Ovary (tissue), 9 donors: Measurements from ENCODE around the gene SPOCK1. TPM values are rescaled to one million over a fixed set of nuclear protein-coding genes. Genes with fewer than 3 reads are reported as not detected.

Source experiments
- DNase-seq, 5 donors: peaks; one replicate each; pipeline ENCODE4 v3.0.0-alpha.2; 2019 to 2020
- H3K27ac ChIP-seq, 2 donors: fragments of 200-600 bp; one replicate each; pipeline versions ENCODE4 v1.5.1 to v1.8.0; 2019 to 2022
- H3K27me3 ChIP-seq: fragments of 200-600 bp; one replicate; pipeline ENCODE4 v1.8.0; 2022
- H3K36me3 ChIP-seq: fragments of 200-600 bp; sonication (generic); one replicate; pipeline ENCODE4 v1.5.1; 2019
- H3K4me1 ChIP-seq: one replicate; pipeline ENCODE4 v1.8.1; 2013; ENCODE audit warnings: mild to moderate bottlenecking, moderate library complexity; ENCODE audit not compliant: insufficient read depth
- H3K4me3 ChIP-seq: fragments of 200-600 bp; sonication (generic); one replicate; pipeline ENCODE4 v1.5.1; 2017
- H3K9me3 ChIP-seq, 2 donors: fragments of 200-600 bp in 1 of 2; sonication (generic) in 1 of 2; one replicate each; pipeline versions ENCODE4 v1.5.1 to v1.8.1; 2013 to 2019; ENCODE audit warnings: mild to moderate bottlenecking in 1 of 2, moderate library complexity in 1 of 2
- CTCF ChIP-seq, 3 donors: fragments of 450-650 bp in 2 of 3; fragments of 200-600 bp in 1 of 3; IDR thresholded peaks; one replicate each; pipeline versions ENCODE4 v1.5.1 to v1.8.0; 2016 to 2022; ENCODE audit warnings: antibody characterized with exemption in 3 of 3, mild to moderate bottlenecking in 1 of 3
- EP300 ChIP-seq: sonication (generic); formaldehyde crosslinking; IDR thresholded peaks from one replicate; pipeline ENCODE4 v1.6.1; 2017; ENCODE audit warnings: antibody characterized with exemption
- POLR2A ChIP-seq: fragments of 450-650 bp; IDR thresholded peaks from one replicate; pipeline ENCODE4 v1.6.1; 2017; ENCODE audit warnings: antibody characterized with exemption, mild to moderate bottlenecking, moderate library complexity
- WGBS, 3 donors: extraction: QIAGEN DNeasy Blood & Tissue Kit in 1 of 3; methylation state at CpG; one replicate each; pipeline versions ENCODE4 v1.1.5 to v1.1.7; 2013 to 2017; 5-methylcytosine and 5-hydroxymethylcytosine counted together
- intact Hi-C, 4 donors: fragments of 100-400 bp; cut with DNase I; formaldehyde crosslinking; loops; one replicate each; pipeline versions ENCODE4 v1.11.0 to v1.15.1; 2022 to 2023
- polyA plus RNA-seq, 2 donors: library from polyadenylated mRNA; stranded (reverse); fragments of 200-250 nt in 1 of 2; fragments of 350-450 nt in 1 of 2; fragmentation: Illumina TruSeq in 1 of 2; extraction: RNeasy Lipid Tissue Mini Kit (QIAGEN cat#74804) in 1 of 2; gene quantifications; one replicate each; pipeline ENCODE4 v1.2.3, GENCODE V29; 2013 to 2014
- total RNA-seq, 7 donors: library from RNA; depleted of rRNA in 2 of 7; stranded (reverse); fragments of >200 nt in 2 of 7; fragmentation: NEBNext Ultra II Directional in 3 of 7; extraction: Animal tissue kit (Norgen Biotek cat#: 25700) in 3 of 7; gene quantifications; one replicate each; pipeline versions ENCODE4 v1.1.0 to v1.2.4, GENCODE V29; 2016 to 2023
- donor health status: DM: no; HTN: no; CAD: no; lungs with moderate emphysema.
- donor health status: DM: no; HTN: no; CAD: no.
- donor health status: Bipolar disorder and iron deficiency.
- donor health status: DM: yes; HTN: yes; CAD: no.
- donor health status: DM: no; HTN: no; CAD: no.
- donor health status: DM: yes; HTN: yes; CAD: no.

Gene SPOCK1
- total and polyA plus RNA-seq, 9 donors, result 1.3 to 42.6 (median 10.8) TPM

- no peaks in the 10 kb centered on the region for H3K27me3 ChIP-seq
- no peaks in the 10 kb centered on the region for H3K36me3 ChIP-seq
- TF ChIP-seq EP300 (no peak), POLR2A (no peak), CTCF (IDR thresholded peaks at IDR 0.05) (no peak)
- no peaks in the 10 kb centered on the region for H3K4me1 ChIP-seq
- DNase-seq, result no peak
- no peak overlapping the region for H3K4me3 ChIP-seq
- H3K27ac ChIP-seq, result no peak overlapping the region
- 79 to 91% (median 81%) methylated on average over 4 of the region's 4 CpGs for WGBS, 3 donors
- no peaks in the 10 kb centered on the region for H3K9me3 ChIP-seq
- intact Hi-C loops, result no loop called here
Measured at GRCh38 chr5:137085206-137085605, 413.9 kb downstream of the SPOCK1 start.

- H3K4me1 ChIP-seq, result no peaks in the 10 kb centered on the region
- no peak for TF ChIP-seq CTCF (IDR thresholded peaks at IDR 0.05)
- no peak for TF ChIP-seq EP300
- no peak for TF ChIP-seq POLR2A
- intact Hi-C loops, result no loop called here
- no peaks in the 10 kb centered on the region for H3K27me3 ChIP-seq
- no peaks in the 10 kb centered on the region for H3K36me3 ChIP-seq
- no peak overlapping the region for H3K4me3 ChIP-seq
- DNase-seq, result no peak
- H3K27ac ChIP-seq, result no peak overlapping the region
- no peaks in the 10 kb centered on the region for H3K9me3 ChIP-seq
Measured at GRCh38 chr5:137084016-137084415, 415.1 kb downstream of the SPOCK1 start.

- Histone ChIP-seq H3K9me3 (no peaks in the 10 kb centered on the region), H3K27me3 (no peaks in the 10 kb centered on the region), H3K4me1 (no peaks in the 10 kb centered on the region), H3K27ac (no peak overlapping the region), H3K36me3 (no peaks in the 10 kb centered on the region), H3K4me3 (no peak overlapping the region)
- 78 to 85% (median 83%) methylated on average over 6 of the region's 6 CpGs for WGBS, 3 donors
- no peak for TF ChIP-seq EP300
- no peak for TF ChIP-seq POLR2A
- no peak for TF ChIP-seq CTCF (IDR thresholded peaks at IDR 0.05)
- no peak for DNase-seq
- intact Hi-C loops, result no loop called here
Measured at GRCh38 chr5:137082951-137083350, 416.2 kb downstream of the SPOCK1 start.

GRCh38 chr5:137078171-137078665 lies 420.9 kb downstream of the SPOCK1 start:
- TF ChIP-seq CTCF (IDR thresholded peaks at IDR 0.05) (no peak), EP300 (no peak), POLR2A (no peak)
- no peaks in the 10 kb centered on the region for H3K4me1 ChIP-seq
- DNase-seq, result no peak
- no peak overlapping the region for H3K4me3 ChIP-seq
- no peaks in the 10 kb centered on the region for H3K36me3 ChIP-seq
- intact Hi-C loops, result no loop called here
- no peaks in the 10 kb centered on the region for H3K9me3 ChIP-seq
- WGBS, 3 donors, result 57 to 69% (median 60%) methylated on average over 7 of the region's 7 CpGs
- H3K27ac ChIP-seq, result no peak overlapping the region
- H3K27me3 ChIP-seq, result no peaks in the 10 kb centered on the region
